ENCODE results near the gene OSM.
"Not testable (repeated sequence)": the region's sequence is repeated elsewhere in the genome, so short reads cannot be mapped to it uniquely, and the experiment has no call there.

OSM gene

GRCh38 chr22:30225220-30225927, 41.3 kb downstream of the OSM start:
- DNase-seq: no peak

- DNase-seq: no peak
These were observed 42.3 kb downstream of the OSM start for GRCh38 chr22:30224161-30224857.

- no peak for DNase-seq
These were observed 43.3 kb downstream of the OSM start for GRCh38 chr22:30223303-30223702.

GRCh38 chr22:30222321-30222720, 44.3 kb downstream of the OSM start:
- DNase-seq: no peak

GRCh38 chr22:30221121-30221992, 45.3 kb downstream of the OSM start:
- DNase-seq: peak; percentile 64

GRCh38 chr22:30220338-30221012, 46.2 kb downstream of the OSM start:
- DNase-seq: no peak

GRCh38 chr22:30219668-30220278, 46.9 kb downstream of the OSM start:
- DNase-seq: no peak

- DNase-seq: no peak
These were observed 47.5 kb downstream of the OSM start for GRCh38 chr22:30219049-30219654.

GRCh38 chr22:30217698-30218560, 48.7 kb downstream of the OSM start:
- DNase-seq: no peak

GRCh38 chr22:30216710-30217109, 49.9 kb downstream of the OSM start:
- DNase-seq: no peak

GRCh38 chr22:30216272-30216671, 50.4 kb downstream of the OSM start:
- DNase-seq: not testable (repeated sequence)

GRCh38 chr22:30214703-30215407, 51.8 kb downstream of the OSM start:
- DNase-seq: no peak

GRCh38 chr22:30212996-30213441, 53.6 kb downstream of the OSM start:
- no peak for DNase-seq

Measured in stimulated activated CD4-positive, alpha-beta T cell treated with anti-CD3 and anti-CD28 coated beads, Interleukin-15, amount 100 ng/mL, for 24 hours (primary cell).